ENCODE measurements around the gene SORT1. TPM values are rescaled to one million over a fixed set of nuclear protein-coding genes. Genes with fewer than 3 reads are reported as not detected.

SORT1 gene
- total and polyA plus RNA-seq, 2 of the 13 experiments (the other 11 are each of a cell fraction or from before 2014, with no cell fraction given): 32.4 to 93.0 TPM

GRCh38 chr1:109425391-109426280 is 27.9 kb upstream of the SORT1 start (continued):
- TF ChIP-seq CREBL2 (CRISPR knock-in tag; IDR thresholded peaks at IDR 0.05; ENCODE audit: borderline replicate concordance): peak; percentile 20; the same call in 1 of the 2 replicates
- TF ChIP-seq PPARG (CRISPR knock-in tag; conservative IDR thresholded peaks at IDR 0.05): peak; percentile 38; the same call in 1 of the 2 replicates
- TF ChIP-seq ATF2 (CRISPR knock-in tag; IDR thresholded peaks at IDR 0.05): no peak
- no peak for TF ChIP-seq ZNF496 (CRISPR knock-in tag; IDR thresholded peaks at IDR 0.05; ENCODE audit: insufficient replicate concordance)
- TF ChIP-seq ZNF777 (CRISPR knock-in tag; IDR thresholded peaks at IDR 0.05): peak; percentile 59
- no peak for TF ChIP-seq SNRNP70 (IDR thresholded peaks at IDR 0.05; ENCODE audit: low read depth, low read length)
- no peak for TF ChIP-seq GATAD1 (CRISPR knock-in tag; IDR thresholded peaks at IDR 0.05)
- no peak for TF ChIP-seq SP5 (CRISPR knock-in tag; IDR thresholded peaks at IDR 0.05; ENCODE audit: borderline replicate concordance, low read depth)
- TF ChIP-seq NR2F6 (IDR thresholded peaks at IDR 0.05): peak; percentile 55
- peak; percentile 56; the same call in 1 of the 2 replicates for TF ChIP-seq NR2F6 (CRISPR knock-in tag; IDR thresholded peaks at IDR 0.05)
- TF ChIP-seq ZNF276 (CRISPR knock-in tag; IDR thresholded peaks at IDR 0.05; ENCODE audit: low read depth): 0 out of 2 replicates have a peak, but pooled peaks have one; percentile 9
- TF ChIP-seq KLF12 (CRISPR knock-in tag; IDR thresholded peaks at IDR 0.05; ENCODE audit: borderline replicate concordance): 0 out of 2 replicates have a peak, but pooled peaks have one; percentile 48
- TF ChIP-seq DMAP1 (CRISPR knock-in tag; IDR thresholded peaks at IDR 0.05): no peak
- TF ChIP-seq SP1 (IDR thresholded peaks at IDR 0.05): no peak
- TF ChIP-seq SP1 (CRISPR knock-in tag; IDR thresholded peaks at IDR 0.05): 0 out of 2 replicates have a peak, but pooled peaks have one; percentile 10
- TF ChIP-seq SIN3A (IDR thresholded peaks at IDR 0.05; ENCODE audit: borderline replicate concordance, low read depth, low read length): peak; percentile 70; the same call in 1 of the 2 replicates
- TF ChIP-seq NR2F1 (CRISPR knock-in tag; IDR thresholded peaks at IDR 0.05): peak in 1 of 2 experiments; percentile 68; a peak in 1 of 4 replicates
- peak; percentile 5 to 47; a peak in 2 of 4 replicates for TF ChIP-seq EP300 (IDR thresholded peaks at IDR 0.05; ENCODE audit: low read depth in 2 of 2, low read length in 2 of 2)
- no peak; the same call in 1 of the 2 replicates for TF ChIP-seq EP300 (CRISPR knock-in tag; IDR thresholded peaks at IDR 0.05; ENCODE audit: borderline replicate concordance)
- TF ChIP-seq U2AF1 (optimal IDR thresholded peaks at IDR 0.05; ENCODE audit: low read depth, low read length): peak; percentile 27
- no peak; the same call in none of the 2 replicates for TF ChIP-seq SMAD3 (CRISPR knock-in tag; IDR thresholded peaks at IDR 0.05)
- peak; percentile 39 for TF ChIP-seq ZSCAN25 (CRISPR knock-in tag; IDR thresholded peaks at IDR 0.05)
- TF ChIP-seq SMYD3 (CRISPR knock-in tag; IDR thresholded peaks at IDR 0.05): no peak
- TF ChIP-seq ZMAT3 (CRISPR knock-in tag; conservative IDR thresholded peaks at IDR 0.05): 0 out of 2 replicates have a peak, but pooled peaks have one; percentile 3
- TF ChIP-seq RARA (CRISPR knock-in tag; IDR thresholded peaks at IDR 0.05): peak; percentile 71; the same call in 1 of the 2 replicates
